8988T (cell line): ENCODE results near the gene SCARB1.
"Not testable (repeated sequence)": the region's sequence is repeated elsewhere in the genome, so short reads cannot be mapped to it uniquely, and the experiment has no call there.

Source experiments
- DNase-seq: peaks from one replicate; pipeline ENCODE4 v3.0.0; 2011

Gene SCARB1

GRCh38 chr12:124883263-124884130 is 19.8 kb upstream of the SCARB1 start:
- DNase-seq, result no peak

- DNase-seq, result no peak
Measured at GRCh38 chr12:124881123-124881522, 17.5 kb upstream of the SCARB1 start.

- DNase-seq, result not testable (repeated sequence)
Measured at GRCh38 chr12:124880335-124880734, 16.7 kb upstream of the SCARB1 start.

GRCh38 chr12:124878795-124879516 is 15.3 kb upstream of the SCARB1 start:
- no peak for DNase-seq

GRCh38 chr12:124877423-124877822 is 13.8 kb upstream of the SCARB1 start:
- DNase-seq, result no peak

- DNase-seq, result no peak
Measured at GRCh38 chr12:124876171-124876570, 12.5 kb upstream of the SCARB1 start.

GRCh38 chr12:124875803-124876132 is 12.1 kb upstream of the SCARB1 start:
- no peak for DNase-seq

- no peak for DNase-seq
Measured at GRCh38 chr12:124874988-124875802, 11.5 kb upstream of the SCARB1 start.

- DNase-seq, result no peak
Measured at GRCh38 chr12:124874188-124874587, 10.5 kb upstream of the SCARB1 start.

GRCh38 chr12:124872068-124872719 is 8.5 kb upstream of the SCARB1 start:
- DNase-seq, result no peak

- DNase-seq, result no peak
Measured at GRCh38 chr12:124871297-124871696, 7.6 kb upstream of the SCARB1 start.

GRCh38 chr12:124870515-124870914 is 6.9 kb upstream of the SCARB1 start:
- no peak for DNase-seq

- DNase-seq, result no peak
Measured at GRCh38 chr12:124869059-124869665, 5.5 kb upstream of the SCARB1 start.

GRCh38 chr12:124868252-124869058 is 4.8 kb upstream of the SCARB1 start:
- no peak for DNase-seq

- DNase-seq, result no peak
Measured at GRCh38 chr12:124867401-124867930, 3.8 kb upstream of the SCARB1 start.

GRCh38 chr12:124866883-124867400 is 3.3 kb upstream of the SCARB1 start:
- no peak for DNase-seq

- DNase-seq, result no peak
Measured at GRCh38 chr12:124866195-124866882, 2.7 kb upstream of the SCARB1 start.

- no peak for DNase-seq
Measured at GRCh38 chr12:124865728-124866127, 2.1 kb upstream of the SCARB1 start.

- no peak for DNase-seq
Measured at GRCh38 chr12:124864326-124864752, 675 bp upstream of the SCARB1 start.

- DNase-seq, result peak; percentile 55
Measured at GRCh38 chr12:124862768-124863415, 772 bp downstream of the SCARB1 start.
